ENCODE data around the gene CORO2B. TPM values are rescaled to one million over a fixed set of nuclear protein-coding genes. Genes with fewer than 3 reads are reported as not detected.

Gene CORO2B
- total and polyA plus RNA-seq, 5 experiments from 2014 or later: 0.44 to 0.73 TPM; not detected in 3

GRCh38 chr15:68658641-68659358 lies 80.0 kb downstream of the CORO2B start:
- Mint-ChIP-seq H3K9me3 (peaks cover 0 to 2% (median 0%) of the 10 kb centered on the region in 9 donors), H3K36me3 (peaks cover 0 to 3% (median 2%) of the 10 kb centered on the region in 3 donors), H3K4me3 (no peak overlapping the region), H3K27me3 (peaks cover 0 to 5% (median 1%) of the 10 kb centered on the region in 5 donors), H3K4me1 (no peaks in the 10 kb centered on the region), H3K27ac (no peak overlapping the region)
- ATAC-seq (no peak), DNase-seq (no peak)
- POLR2A ChIA-PET: no interaction called here

- ATAC-seq: no peak
- Mint-ChIP-seq H3K4me1 (peaks cover 0 to 6% (median 0%) of the 10 kb centered on the region in 4 donors), H3K36me3 (peaks cover 0 to 6% (median 3%) of the 10 kb centered on the region in 3 donors), H3K27ac (no peak overlapping the region), H3K9me3 (peaks cover 0 to 5% (median 2%) of the 10 kb centered on the region in 9 donors), H3K27me3 (peaks cover 1 to 18% (median 8%) of the 10 kb centered on the region in 5 donors), H3K4me3 (no peak overlapping the region)
- no peak for DNase-seq
- POLR2A ChIA-PET: no interaction called here
These were observed 84.7 kb downstream of the CORO2B start for GRCh38 chr15:68663526-68663925.

GRCh38 chr15:68666120-68666811 lies 87.5 kb downstream of the CORO2B start:
- Mint-ChIP-seq H3K4me3 (no peak overlapping the region), H3K36me3 (peaks cover 0 to 6% (median 2%) of the 10 kb centered on the region in 3 donors), H3K27me3 (peaks cover 4 to 23% (median 14%) of the 10 kb centered on the region in 5 donors), H3K4me1 (peaks cover 0 to 6% (median 0%) of the 10 kb centered on the region in 4 donors), H3K9me3 (peaks cover 0 to 5% (median 2%) of the 10 kb centered on the region in 9 donors), H3K27ac (no peak overlapping the region)
- ATAC-seq: no peak
- POLR2A ChIA-PET: no interaction called here
- DNase-seq: no peak

GRCh38 chr15:68666812-68667450 lies 88.1 kb downstream of the CORO2B start:
- DNase-seq: no peak
- POLR2A ChIA-PET: no interaction called here

GRCh38 chr15:68667800-68668625 lies 89.2 kb downstream of the CORO2B start:
- DNase-seq: no peak
- H3K27me3 Mint-ChIP-seq: peaks cover 12 to 37% (median 31%) of the 10 kb centered on the region in 5 donors
- peaks cover 0 to 9% (median 0%) of the 10 kb centered on the region in 4 donors for H3K4me1 Mint-ChIP-seq
- H3K4me3 Mint-ChIP-seq: no peak overlapping the region
- no peak overlapping the region for H3K27ac Mint-ChIP-seq
- peaks cover 0 to 6% (median 2%) of the 10 kb centered on the region in 3 donors for H3K36me3 Mint-ChIP-seq
- peaks cover 0 to 5% (median 2%) of the 10 kb centered on the region in 9 donors for H3K9me3 Mint-ChIP-seq
- ATAC-seq: no peak
- POLR2A ChIA-PET: no interaction called here

More at GRCh38 chr15:68666812-68667450, 88.1 kb downstream of the CORO2B start:
- Mint-ChIP-seq H3K9me3 (peaks cover 0 to 5% (median 2%) of the 10 kb centered on the region in 9 donors), H3K36me3 (peaks cover 0 to 6% (median 2%) of the 10 kb centered on the region in 3 donors), H3K4me3 (no peak overlapping the region), H3K27me3 (peaks cover 9 to 29% (median 20%) of the 10 kb centered on the region in 5 donors), H3K27ac (no peak overlapping the region), H3K4me1 (peaks cover 0 to 6% (median 0%) of the 10 kb centered on the region in 4 donors)
- no peak for ATAC-seq

- Mint-ChIP-seq H3K36me3 (peaks cover 0 to under 1% (median 0%) of the 10 kb centered on the region in 3 donors), H3K27me3 (peaks cover 11 to 37% (median 36%) of the 10 kb centered on the region in 5 donors), H3K4me1 (peaks cover 2 to 13% (median 4%) of the 10 kb centered on the region in 4 donors), H3K27ac (no peak overlapping the region), H3K9me3 (peaks cover 0 to 5% (median 0%) of the 10 kb centered on the region in 9 donors), H3K4me3 (no peak overlapping the region)
- POLR2A ChIA-PET: no interaction called here
- DNase-seq: no peak
- no peak for ATAC-seq
These were observed 90.3 kb downstream of the CORO2B start for GRCh38 chr15:68668926-68669600.

GRCh38 chr15:68672251-68672650 lies 93.5 kb downstream of the CORO2B start:
- DNase-seq (no peak), ATAC-seq (no peak)
- Mint-ChIP-seq H3K4me3 (no peak overlapping the region), H3K4me1 (peaks cover 2 to 15% (median 4%) of the 10 kb centered on the region in 4 donors), H3K36me3 (no peaks in the 10 kb centered on the region), H3K27ac (no peak overlapping the region), H3K27me3 (peaks cover 11 to 38% (median 27%) of the 10 kb centered on the region in 5 donors), H3K9me3 (peaks cover 0 to 2% (median 0%) of the 10 kb centered on the region in 9 donors)
- POLR2A ChIA-PET: no interaction called here

- POLR2A ChIA-PET: no interaction called here
- no peaks in the 10 kb centered on the region for H3K36me3 Mint-ChIP-seq
- no peak overlapping the region for H3K27ac Mint-ChIP-seq
- DNase-seq: no peak
- no peak overlapping the region for H3K4me3 Mint-ChIP-seq
- H3K4me1 Mint-ChIP-seq: peaks cover 2 to 15% (median 4%) of the 10 kb centered on the region in 4 donors
- peaks cover 0 to 2% (median 0%) of the 10 kb centered on the region in 9 donors for H3K9me3 Mint-ChIP-seq
- ATAC-seq: no peak
- H3K27me3 Mint-ChIP-seq: peaks cover 11 to 36% (median 25%) of the 10 kb centered on the region in 5 donors
These were observed 94.0 kb downstream of the CORO2B start for GRCh38 chr15:68672781-68673205.

- peaks cover 0 to 2% (median 0%) of the 10 kb centered on the region in 9 donors for H3K9me3 Mint-ChIP-seq
- H3K27ac Mint-ChIP-seq: no peak overlapping the region
- ATAC-seq (no peak), DNase-seq (no peak)
- peaks cover 8 to 24% (median 20%) of the 10 kb centered on the region in 5 donors for H3K27me3 Mint-ChIP-seq
- H3K4me3 Mint-ChIP-seq: no peak overlapping the region
- H3K36me3 Mint-ChIP-seq: no peaks in the 10 kb centered on the region
- peaks cover 2 to 15% (median 4%) of the 10 kb centered on the region in 4 donors for H3K4me1 Mint-ChIP-seq
- POLR2A ChIA-PET: interaction anchor here (0.6 kb wide), 1 partner anchor 45 kb away, joined by 4 read pairs; no protein-coding TSS in a partner anchor
These were observed 96.2 kb downstream of the CORO2B start for GRCh38 chr15:68674975-68675374.

GRCh38 chr15:68676011-68676605 lies 97.3 kb downstream of the CORO2B start:
- DNase-seq (no peak), ATAC-seq (no peak)
- Mint-ChIP-seq H3K4me3 (no peak overlapping the region), H3K27me3 (peaks cover 8 to 24% (median 20%) of the 10 kb centered on the region in 5 donors), H3K36me3 (no peaks in the 10 kb centered on the region), H3K4me1 (peaks cover 2 to 15% (median 4%) of the 10 kb centered on the region in 4 donors), H3K27ac (no peak overlapping the region), H3K9me3 (peaks cover 0 to 2% (median 0%) of the 10 kb centered on the region in 9 donors)
- POLR2A ChIA-PET: no interaction called here

- Mint-ChIP-seq H3K36me3 (no peaks in the 10 kb centered on the region), H3K9me3 (peaks cover 0 to 2% (median 0%) of the 10 kb centered on the region in 9 donors), H3K27me3 (peaks cover 5 to 16% (median 12%) of the 10 kb centered on the region in 5 donors), H3K27ac (peak overlapping the region in 1 of 10 donors; percentile 4), H3K4me1 (peaks cover 3 to 15% (median 4%) of the 10 kb centered on the region in 4 donors), H3K4me3 (no peak overlapping the region)
- POLR2A ChIA-PET: no interaction called here
- DNase-seq (no peak), ATAC-seq (no peak)
These were observed 98.1 kb downstream of the CORO2B start for GRCh38 chr15:68676926-68677325.
